GM18868 (cell line): ENCODE data around the gene PTGS1.
"Not testable (repeated sequence)": the region's sequence is repeated elsewhere in the genome, so short reads cannot be mapped to it uniquely, and the experiment has no call there.

Source experiments
- ATAC-seq: cut with Tn5 transposase; IDR thresholded peaks from one replicate; pipeline ENCODE4 v1.9.1; 2021; ENCODE audit warnings: mild to moderate bottlenecking, moderate library complexity; ENCODE audit not compliant: unreplicated experiment

PTGS1 gene

GRCh38 chr9:122370869-122371755 is at the start of gene PTGS1:
Gene PTGS1, plus strand, starts transcription at chr9:122371024. Its CDS starts 61 bp downstream, at chr9:122371085.
- peak; percentile 57 for ATAC-seq

GRCh38 chr9:122322553-122322952 is 48.3 kb upstream of the PTGS1 start:
- no peak for ATAC-seq

- not testable (repeated sequence) for ATAC-seq
Measured at GRCh38 chr9:122324665-122325064, 46.2 kb upstream of the PTGS1 start.

- no peak for ATAC-seq
Measured at GRCh38 chr9:122325124-122325523, 45.7 kb upstream of the PTGS1 start.

- ATAC-seq, result no peak
Measured at GRCh38 chr9:122327175-122327574, 43.6 kb upstream of the PTGS1 start.

GRCh38 chr9:122329597-122329996 is 41.2 kb upstream of the PTGS1 start:
- ATAC-seq, result no peak

- not testable (repeated sequence) for ATAC-seq
Measured at GRCh38 chr9:122330466-122330865, 40.4 kb upstream of the PTGS1 start.

GRCh38 chr9:122331523-122331927 is 39.3 kb upstream of the PTGS1 start:
- ATAC-seq, result no peak

- no peak for ATAC-seq
Measured at GRCh38 chr9:122332083-122332482, 38.7 kb upstream of the PTGS1 start.

- ATAC-seq, result no peak
Measured at GRCh38 chr9:122332644-122333043, 38.2 kb upstream of the PTGS1 start.

- ATAC-seq, result no peak
Measured at GRCh38 chr9:122333169-122333808, 37.5 kb upstream of the PTGS1 start.

- no peak for ATAC-seq
Measured at GRCh38 chr9:122334916-122335315, 35.9 kb upstream of the PTGS1 start.

GRCh38 chr9:122336189-122336588 is 34.6 kb upstream of the PTGS1 start:
- no peak for ATAC-seq

GRCh38 chr9:122336866-122337555 is 33.8 kb upstream of the PTGS1 start:
- no peak for ATAC-seq

GRCh38 chr9:122337556-122337929 is 33.3 kb upstream of the PTGS1 start:
- no peak for ATAC-seq

GRCh38 chr9:122338536-122338935 is 32.3 kb upstream of the PTGS1 start:
- no peak for ATAC-seq

GRCh38 chr9:122338994-122339393 is 31.8 kb upstream of the PTGS1 start:
- no peak for ATAC-seq

- no peak for ATAC-seq
Measured at GRCh38 chr9:122339579-122339978, 31.2 kb upstream of the PTGS1 start.

GRCh38 chr9:122340161-122340560 is 30.7 kb upstream of the PTGS1 start:
- ATAC-seq, result no peak

GRCh38 chr9:122342323-122343050 is 28.3 kb upstream of the PTGS1 start:
- no peak for ATAC-seq
